ENCODE measurements around the gene COG2.
"Not testable (repeated sequence)": the region's sequence is repeated elsewhere in the genome, so short reads cannot be mapped to it uniquely, and the experiment has no call there.

Gene COG2

GRCh38 chr1:230679192-230679591 lies 36.9 kb downstream of the COG2 start:
- DNase-seq (ENCODE audit: low read depth) = no peak

DNA sequence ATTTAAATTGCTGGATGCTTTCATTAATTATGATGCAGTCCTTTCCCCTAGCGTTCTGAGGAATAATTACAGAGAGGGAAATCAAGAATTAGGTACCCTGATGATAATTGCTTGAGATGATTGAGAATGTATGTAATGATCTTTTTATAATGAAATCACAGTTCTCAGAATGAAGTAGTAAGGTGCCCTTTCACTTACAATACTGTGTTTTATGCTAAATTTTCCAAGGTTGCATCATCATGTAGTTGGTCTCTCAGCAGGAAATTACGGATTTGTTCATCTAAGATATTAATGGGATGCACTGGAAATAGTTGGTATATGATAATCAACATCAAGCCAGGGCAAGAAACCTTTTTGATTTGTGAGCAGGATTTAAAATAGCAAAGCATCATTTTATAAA lies 37.5 kb downstream of the COG2 start:
- DNase-seq (ENCODE audit: low read depth) = no peak

GRCh38 chr1:230680300-230681025 lies 38.2 kb downstream of the COG2 start:
- no peak for DNase-seq (ENCODE audit: low read depth)

- no peak for DNase-seq (ENCODE audit: low read depth)
Measured at GRCh38 chr1:230681599-230681998, 39.3 kb downstream of the COG2 start.

DNA sequence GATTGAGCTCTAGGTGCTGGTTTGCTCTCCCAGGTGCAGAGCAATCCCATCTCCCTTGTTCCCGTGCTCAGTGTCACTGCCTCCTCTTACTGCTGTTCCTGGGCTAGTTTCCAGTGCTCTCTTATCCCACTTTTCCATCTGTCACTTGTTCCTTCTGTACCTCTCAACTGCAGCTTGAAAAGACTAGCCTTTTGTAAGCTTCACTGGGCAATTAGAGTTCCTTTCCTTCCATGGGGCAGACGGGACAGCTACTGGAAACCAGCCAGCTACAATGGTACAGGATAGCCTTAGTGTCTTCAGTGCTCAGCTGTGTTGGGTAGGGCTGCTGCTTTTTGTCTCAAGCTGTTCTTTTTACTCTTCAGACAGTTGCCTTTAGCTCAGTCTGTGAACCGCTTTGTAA lies 40.0 kb downstream of the COG2 start:
- no peak for DNase-seq (ENCODE audit: low read depth)

GRCh38 chr1:230682882-230683610 lies 40.8 kb downstream of the COG2 start:
- DNase-seq (ENCODE audit: low read depth) = no peak

DNA sequence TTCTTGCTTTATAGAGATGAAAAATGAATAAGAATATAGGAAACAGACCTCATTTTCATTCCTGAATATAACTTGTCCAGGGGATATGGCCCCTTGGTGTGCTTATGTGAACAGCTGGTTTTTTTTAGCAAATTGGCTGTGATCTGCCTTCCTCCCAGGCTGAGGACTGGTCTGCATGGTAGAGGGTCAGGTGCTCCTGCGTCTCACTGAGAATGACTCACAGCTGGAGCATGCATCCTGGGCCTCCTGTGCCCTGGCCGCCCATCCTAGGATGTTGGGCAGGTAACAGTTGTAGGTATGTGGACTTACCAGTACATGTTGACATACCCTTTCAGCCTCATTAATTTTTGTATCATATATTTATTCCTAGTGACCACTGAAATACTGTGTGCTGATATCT lies 41.9 kb downstream of the COG2 start:
- DNase-seq (ENCODE audit: low read depth) = no peak

DNA sequence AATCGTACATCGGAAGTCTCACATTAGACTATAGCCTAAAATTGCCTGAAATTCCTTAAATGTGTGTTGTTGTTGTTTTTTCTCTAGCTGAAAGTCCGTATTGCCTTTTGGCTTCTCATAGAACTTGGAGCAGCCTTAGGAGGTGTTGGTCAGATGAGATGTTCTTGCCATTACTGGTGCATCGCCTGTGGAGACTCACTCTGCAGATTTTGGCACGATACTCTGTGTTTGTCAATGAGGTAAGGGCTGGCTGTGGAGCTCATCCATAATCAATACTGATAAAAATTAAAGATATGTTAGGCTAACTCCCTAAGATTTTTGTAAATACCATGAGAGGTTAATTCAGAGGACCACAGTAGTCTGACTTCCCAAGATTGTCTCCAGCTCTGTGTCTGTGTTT lies 42.7 kb downstream of the COG2 start:
- no peak for DNase-seq (ENCODE audit: low read depth)

DNA sequence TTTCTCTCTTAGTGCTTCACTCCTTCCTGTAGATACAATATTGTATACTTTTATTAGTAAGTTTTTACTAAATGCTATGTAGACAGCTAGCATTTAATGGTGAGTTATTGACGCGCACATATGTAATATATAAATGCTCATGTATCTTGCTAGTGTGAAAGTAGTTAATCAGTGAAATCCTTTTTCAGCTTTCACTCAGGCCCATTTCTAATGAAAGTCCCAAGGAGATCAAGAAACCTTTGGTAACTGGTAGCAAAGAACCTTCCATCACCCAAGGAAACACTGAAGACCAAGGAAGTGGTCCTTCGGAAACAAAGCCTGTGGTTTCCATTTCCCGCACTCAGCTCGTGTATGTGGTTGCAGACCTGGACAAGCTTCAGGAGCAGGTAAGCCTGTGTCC lies 44.5 kb downstream of the COG2 start:
- DNase-seq (ENCODE audit: low read depth) = no peak

- no peak for DNase-seq (ENCODE audit: low read depth)
Measured at GRCh38 chr1:230690101-230690500, 47.8 kb downstream of the COG2 start.

GRCh38 chr1:230691615-230692014 lies 49.3 kb downstream of the COG2 start:
- DNase-seq (ENCODE audit: low read depth) = no peak

- DNase-seq (ENCODE audit: low read depth) = no peak
Measured at GRCh38 chr1:230693221-230693620, 50.9 kb downstream of the COG2 start.

DNA sequence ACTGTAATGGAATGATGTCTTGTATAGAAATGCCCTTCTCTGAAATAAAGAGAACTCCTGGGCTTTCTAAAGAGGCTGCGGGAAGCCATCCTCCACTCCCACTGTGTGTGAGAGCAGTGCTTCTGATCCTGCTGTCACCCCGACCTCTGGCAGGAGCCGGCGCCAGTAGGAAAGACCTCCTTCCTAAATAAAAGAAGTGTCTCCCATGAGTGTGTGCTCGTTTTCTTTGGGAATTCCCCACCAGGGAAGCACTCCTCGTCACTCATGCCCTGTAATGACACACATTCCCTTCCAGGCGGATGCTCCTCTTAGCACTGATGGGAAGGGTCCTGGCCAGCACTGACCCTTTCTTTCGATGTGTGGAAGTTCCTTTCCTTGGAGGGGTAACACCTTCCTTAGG lies 51.5 kb downstream of the COG2 start:
- no peak for DNase-seq (ENCODE audit: low read depth)

DNA sequence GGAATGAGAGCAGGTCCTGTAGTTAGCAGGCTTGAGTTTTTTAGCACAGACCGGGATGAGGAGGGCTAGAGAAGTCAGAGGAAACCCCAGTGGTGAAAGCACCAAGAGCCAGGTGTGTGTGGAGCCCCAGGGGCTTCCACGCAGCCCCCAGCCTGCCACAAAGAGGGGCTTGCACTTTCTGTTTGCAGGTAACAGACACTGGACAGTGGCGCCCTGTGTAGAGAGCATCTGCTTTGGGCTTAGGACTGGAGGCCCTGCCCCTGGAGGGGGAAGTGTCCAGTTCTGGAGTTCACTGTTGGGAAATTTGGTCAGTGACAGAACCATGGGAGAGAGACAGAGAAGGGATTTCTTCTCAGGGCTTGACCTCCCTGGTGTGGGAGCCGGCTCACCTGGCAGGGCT lies 52.2 kb downstream of the COG2 start:
- DNase-seq (ENCODE audit: low read depth) = no peak

- DNase-seq (ENCODE audit: low read depth) = no peak
Measured at GRCh38 chr1:230694991-230695390, 52.7 kb downstream of the COG2 start.

GRCh38 chr1:230696218-230696617 lies 53.9 kb downstream of the COG2 start:
- no peak for DNase-seq (ENCODE audit: low read depth)

DNA sequence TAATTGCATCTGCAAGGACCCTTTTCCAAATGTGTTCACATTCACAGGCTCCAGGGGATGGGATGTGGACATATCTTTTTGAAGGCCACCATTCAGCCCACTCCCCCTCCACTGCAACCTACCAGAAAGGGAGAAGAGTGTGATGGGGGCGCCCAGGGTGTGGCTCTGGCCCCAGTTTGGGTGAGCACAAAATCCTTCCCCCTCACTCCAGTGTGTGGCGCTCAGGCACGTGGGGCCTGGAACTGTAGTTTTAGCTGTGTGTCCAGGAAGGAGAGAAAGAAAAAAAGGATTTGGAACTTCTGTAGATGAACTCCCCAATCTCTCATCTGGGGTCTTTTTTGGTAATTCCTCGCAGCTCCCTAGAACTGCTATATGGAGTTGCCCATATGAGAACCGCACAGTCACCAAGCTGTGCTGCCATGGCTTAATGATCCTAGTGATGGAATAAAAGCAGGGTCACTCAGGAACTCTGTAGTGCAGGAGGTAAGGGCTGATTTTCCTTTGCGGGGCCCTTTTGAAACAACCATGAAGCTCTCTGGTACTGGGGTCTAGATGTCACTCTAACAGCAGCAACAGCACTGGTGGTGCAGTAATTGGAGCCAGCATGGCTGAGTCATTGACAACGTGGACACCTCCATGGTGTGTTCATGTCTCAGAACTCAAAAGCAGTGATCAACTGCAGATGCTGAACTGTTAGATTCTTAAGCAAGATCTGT lies 54.6 kb downstream of the COG2 start:
- no peak for DNase-seq (ENCODE audit: low read depth)

GRCh38 chr1:230698130-230698529 lies 55.8 kb downstream of the COG2 start:
- DNase-seq (ENCODE audit: low read depth) = no peak

DNA sequence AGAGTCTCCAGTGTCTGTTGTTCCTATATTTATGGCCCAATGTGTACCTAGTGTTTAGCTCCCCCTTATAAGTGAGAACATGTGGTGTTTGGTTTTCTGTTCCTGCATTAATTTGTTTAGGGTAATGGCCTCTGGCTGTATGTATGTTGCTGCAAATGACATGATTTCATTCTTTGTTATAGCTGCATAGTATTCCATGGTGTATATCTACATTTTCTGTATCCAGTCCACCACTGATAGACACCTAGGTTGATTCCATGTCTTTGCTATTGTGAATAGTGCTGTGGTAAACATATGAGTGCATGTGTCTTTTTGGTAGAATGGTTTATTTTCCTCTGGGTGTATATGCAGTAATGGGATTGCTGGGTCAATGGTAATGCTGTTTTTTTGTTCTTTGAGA lies 56.7 kb downstream of the COG2 start:
- DNase-seq (ENCODE audit: low read depth) = not testable (repeated sequence)

DNA sequence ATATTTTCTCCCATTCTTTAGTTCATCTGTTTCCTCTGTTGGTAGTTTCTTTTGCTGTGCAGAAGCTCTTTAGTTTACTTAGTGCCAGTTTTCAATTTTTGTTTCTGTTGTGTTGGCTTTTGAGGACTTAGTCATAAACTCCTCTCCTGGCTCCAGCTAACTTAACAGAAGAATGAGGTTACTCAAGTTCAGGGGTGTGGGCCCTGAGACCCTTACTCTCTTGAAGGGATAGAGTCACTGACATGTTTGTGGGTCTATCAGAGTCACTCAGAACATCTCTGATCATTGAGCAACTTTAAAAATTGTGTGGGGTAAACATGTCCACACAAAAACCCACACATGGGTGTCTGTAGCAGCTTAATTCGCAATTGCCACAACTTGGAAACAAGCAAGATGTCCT lies 57.4 kb downstream of the COG2 start:
- no peak for DNase-seq (ENCODE audit: low read depth)

GRCh38 chr1:230700132-230700531 lies 57.9 kb downstream of the COG2 start:
- DNase-seq (ENCODE audit: low read depth) = no peak

DNA sequence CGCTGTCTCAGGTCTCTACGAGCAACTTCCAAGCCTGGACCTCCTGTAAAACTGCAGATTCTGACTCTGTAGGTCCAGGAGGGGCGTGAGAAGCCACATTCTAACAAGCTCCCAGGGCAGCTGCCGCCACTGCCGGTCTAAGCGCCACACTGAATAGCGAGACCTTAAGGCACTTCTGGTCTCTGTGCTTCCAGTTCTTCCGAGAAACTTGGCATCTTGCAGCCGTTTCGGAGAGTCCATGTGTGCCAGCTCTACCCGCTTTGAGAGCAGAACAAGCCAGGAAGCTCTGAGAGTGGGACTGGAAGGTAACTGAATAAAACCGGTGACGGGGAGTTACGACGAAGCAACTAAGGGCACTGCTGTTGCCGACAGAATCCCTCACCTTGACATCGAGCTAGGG lies 59.2 kb downstream of the COG2 start:
- no peak for DNase-seq (ENCODE audit: low read depth)

All from stimulated activated CD8-positive, alpha-beta memory T cell treated with anti-CD3 and anti-CD28 coated beads, Interleukin-15, amount 100 ng/mL, for 1 hour (primary cell).